Measurements from ENCODE around the gene FN3K. TPM values are rescaled to one million over a fixed set of nuclear protein-coding genes. Genes with fewer than 3 reads are reported as not detected.
"Not testable (repeated sequence)": the region's sequence is repeated elsewhere in the genome, so short reads cannot be mapped to it uniquely, and the experiment has no call there.

FN3K gene
- total RNA-seq, 1 experiment from 2014 or later: not detected

GRCh38 chr17:82737967-82738877 lies 2.8 kb downstream of the FN3K start:
- DNase-seq (ENCODE audit: low read depth): peak; percentile 23

- no peak for DNase-seq (ENCODE audit: low read depth)
These were observed 5.7 kb downstream of the FN3K start for GRCh38 chr17:82740906-82741759.

GRCh38 chr17:82743344-82744219 lies 8.2 kb downstream of the FN3K start:
- DNase-seq (ENCODE audit: low read depth): no peak

DNA sequence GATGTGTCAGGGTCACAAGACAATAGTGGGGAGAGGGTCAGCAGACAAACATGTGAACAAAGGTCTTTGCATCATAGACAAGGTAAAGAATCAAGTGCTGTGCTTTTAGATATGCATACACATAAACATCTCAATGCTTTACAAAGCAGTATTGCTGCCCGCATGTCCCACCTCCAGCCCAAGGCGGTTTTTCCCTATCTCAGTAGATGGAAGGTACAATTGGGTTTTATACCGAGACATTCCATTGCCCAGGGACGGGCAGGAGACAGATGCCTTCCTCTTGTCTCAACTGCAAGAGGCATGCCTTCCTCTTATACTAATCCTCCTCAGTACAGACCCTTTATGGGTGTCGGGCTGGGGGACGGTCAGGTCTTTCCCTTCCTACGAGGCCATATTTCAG lies 9.3 kb downstream of the FN3K start:
- not testable (repeated sequence) for DNase-seq (ENCODE audit: low read depth)

DNA sequence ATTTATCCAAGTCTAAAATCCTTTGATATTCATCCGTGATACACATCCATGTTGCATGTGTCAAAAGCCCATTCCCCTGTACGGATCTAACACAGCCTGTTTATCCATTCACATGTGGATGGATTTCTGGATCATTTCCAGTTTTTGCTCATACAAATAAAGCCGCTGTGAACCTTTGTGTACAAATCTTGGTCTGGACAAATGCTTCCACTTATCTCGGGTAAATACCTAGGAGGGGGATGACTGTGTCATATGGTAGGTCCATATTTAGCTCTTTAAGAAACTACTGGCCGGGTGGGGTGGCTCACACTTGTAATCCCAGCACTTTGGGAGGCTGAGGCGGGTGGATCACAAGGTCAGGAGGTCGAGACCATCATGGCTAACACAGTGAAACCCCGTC lies 10.1 kb downstream of the FN3K start:
- DNase-seq (ENCODE audit: low read depth): no peak

GRCh38 chr17:82748756-82749155 lies 13.3 kb downstream of the FN3K start:
- DNase-seq (ENCODE audit: low read depth): no peak

DNA sequence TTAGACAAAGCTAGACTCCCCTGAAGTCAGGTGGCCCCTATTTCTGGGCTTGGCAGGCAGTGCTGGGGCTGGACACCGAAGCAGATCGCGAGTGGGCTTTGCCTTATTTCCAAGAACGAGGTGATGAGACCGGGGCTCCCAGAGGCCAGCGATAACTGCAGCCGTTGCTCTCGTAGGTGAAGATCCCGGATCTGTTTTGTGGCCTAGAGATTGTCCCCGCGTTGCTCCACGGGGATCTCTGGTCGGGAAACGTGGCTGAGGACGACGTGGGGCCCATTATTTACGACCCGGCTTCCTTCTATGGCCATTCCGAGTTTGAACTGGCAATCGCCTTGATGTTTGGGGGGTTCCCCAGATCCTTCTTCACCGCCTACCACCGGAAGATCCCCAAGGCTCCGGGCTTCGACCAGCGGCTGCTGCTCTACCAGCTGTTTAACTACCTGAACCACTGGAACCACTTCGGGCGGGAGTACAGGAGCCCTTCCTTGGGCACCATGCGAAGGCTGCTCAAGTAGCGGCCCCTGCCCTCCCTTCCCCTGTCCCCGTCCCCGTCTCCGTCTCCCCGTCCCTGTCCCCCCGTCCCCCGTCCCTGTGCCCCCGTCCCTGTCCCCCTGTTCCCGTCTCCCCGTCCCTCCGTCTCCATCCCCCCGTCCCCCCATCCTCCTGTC lies 15.0 kb downstream of the FN3K start:
- no peak for DNase-seq (ENCODE audit: low read depth)

- no peak for DNase-seq (ENCODE audit: low read depth)
These were observed 15.8 kb downstream of the FN3K start for GRCh38 chr17:82751171-82751570.

- DNase-seq (ENCODE audit: low read depth): peak; percentile 80
These were observed 16.4 kb downstream of the FN3K start, which contains the start of gene TBCD for GRCh38 chr17:82751571-82752370. Gene TBCD (plus strand): TSS chr17:82752065. CDS start chr17:82752194, 129 bp downstream.

- DNase-seq (ENCODE audit: low read depth): peak; percentile 37
These were observed 17.2 kb downstream of the FN3K start for GRCh38 chr17:82752371-82753200.

- no peak for DNase-seq (ENCODE audit: low read depth)
These were observed 17.7 kb downstream of the FN3K start for GRCh38 chr17:82753201-82753464.

DNA sequence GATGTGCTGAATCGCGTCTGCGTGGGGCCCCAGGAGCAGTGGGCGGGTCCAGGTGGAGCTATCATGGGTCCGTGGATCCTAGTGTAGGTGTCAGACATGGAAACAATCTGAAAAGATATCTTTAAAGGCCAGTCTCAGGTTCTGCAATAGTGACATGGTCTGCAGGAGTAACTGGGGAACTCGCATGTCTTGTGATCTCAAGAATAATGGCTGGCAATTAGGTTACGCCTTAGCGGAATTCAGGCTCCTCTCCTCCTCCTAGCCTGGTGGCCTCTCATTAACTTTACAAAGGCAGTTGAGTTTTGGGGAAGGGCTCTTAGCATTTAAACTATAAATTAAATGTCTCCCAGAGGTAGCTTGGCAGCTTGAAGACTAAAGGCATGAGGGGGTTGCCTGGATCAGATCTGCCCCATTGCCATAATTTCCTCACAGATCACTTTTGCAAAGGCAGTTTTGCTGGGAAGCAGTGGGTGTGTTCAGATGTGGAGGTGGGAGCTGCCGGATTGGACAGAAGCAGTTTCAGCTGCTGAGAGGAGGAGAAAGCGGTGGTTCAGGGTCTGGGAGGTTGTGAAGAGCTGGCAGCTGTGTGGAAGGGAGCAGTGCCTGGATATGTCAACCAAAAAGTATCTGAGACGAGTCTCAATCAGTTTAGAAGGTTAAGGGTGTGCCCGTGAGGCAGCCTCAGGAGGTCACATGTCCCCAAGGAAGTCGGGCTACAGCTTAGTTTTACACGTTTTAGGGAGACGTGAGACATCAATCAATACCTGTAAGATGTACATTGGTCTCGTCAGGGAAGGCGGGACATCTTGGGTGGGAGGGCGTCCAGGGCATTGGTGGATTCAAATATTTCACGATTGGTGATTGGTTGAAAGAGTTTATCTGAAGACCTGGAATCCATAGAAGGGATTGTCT lies 19.1 kb downstream of the FN3K start:
- DNase-seq (ENCODE audit: low read depth): no peak

DNA sequence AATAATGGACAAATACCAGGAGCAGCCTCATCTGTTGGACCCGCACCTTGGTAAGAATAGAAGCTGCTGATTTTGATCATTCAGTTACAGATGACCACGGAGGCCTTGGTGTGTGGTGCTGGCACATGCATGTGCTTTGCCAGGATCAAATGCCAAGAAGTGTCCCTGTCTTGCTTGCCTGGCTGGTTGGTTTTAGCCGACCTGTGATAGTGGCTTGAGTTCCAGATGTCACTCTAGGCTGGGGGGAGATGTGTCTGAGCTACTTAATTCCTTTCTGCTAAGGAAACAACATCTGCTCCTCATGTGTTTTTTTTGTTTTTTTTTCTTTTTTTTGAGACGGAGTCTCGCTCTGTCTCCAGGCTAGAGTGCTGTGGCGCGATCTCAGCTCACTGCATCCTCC lies 20.8 kb downstream of the FN3K start:
- DNase-seq (ENCODE audit: low read depth): no peak

DNA sequence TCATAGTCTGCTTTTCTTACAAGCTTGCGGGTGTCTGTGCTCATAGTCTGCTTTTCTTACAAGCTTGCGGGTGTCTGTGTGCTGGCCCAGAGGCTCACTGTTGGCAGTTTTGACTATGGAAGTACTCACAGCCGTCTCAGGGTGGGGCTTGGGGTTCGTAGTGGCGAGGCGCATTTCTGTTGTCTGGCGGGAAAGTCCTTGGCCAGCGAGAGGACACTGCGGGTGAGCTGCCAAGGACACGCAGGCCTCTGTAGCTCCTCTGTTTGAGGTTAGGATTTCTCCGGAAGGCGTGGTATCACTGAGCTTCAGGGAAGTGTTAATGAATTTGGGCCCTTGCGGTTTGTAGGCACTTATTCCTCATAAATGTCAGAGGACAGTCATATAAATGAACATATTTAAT lies 30.0 kb downstream of the FN3K start:
- no peak for DNase-seq (ENCODE audit: low read depth)

GRCh38 chr17:82767041-82767754 lies 31.8 kb downstream of the FN3K start:
- peak; percentile 30 for DNase-seq (ENCODE audit: low read depth)

DNA sequence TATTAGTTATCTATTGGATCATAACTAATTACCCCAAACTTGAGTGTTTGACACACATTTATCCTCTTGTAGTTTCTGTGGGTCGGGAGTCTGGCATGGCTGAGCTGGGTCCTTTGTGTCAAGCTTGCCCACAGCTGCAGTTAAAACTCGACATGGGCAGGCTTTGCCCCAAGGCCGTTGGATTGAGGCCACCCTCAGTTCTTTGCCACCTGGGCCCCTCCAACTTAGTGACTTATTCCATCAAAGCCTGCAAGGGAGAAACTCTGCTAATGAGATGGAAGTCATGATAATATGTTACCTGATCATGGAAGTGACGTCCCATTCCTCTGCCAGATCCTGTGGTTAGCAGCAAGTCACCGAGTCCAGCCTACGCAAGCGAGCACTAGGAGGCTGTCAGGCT lies 33.6 kb downstream of the FN3K start:
- no peak for DNase-seq (ENCODE audit: low read depth)

- DNase-seq (ENCODE audit: low read depth): peak; percentile 7
These were observed 36.6 kb downstream of the FN3K start for GRCh38 chr17:82772026-82772425.

DNA sequence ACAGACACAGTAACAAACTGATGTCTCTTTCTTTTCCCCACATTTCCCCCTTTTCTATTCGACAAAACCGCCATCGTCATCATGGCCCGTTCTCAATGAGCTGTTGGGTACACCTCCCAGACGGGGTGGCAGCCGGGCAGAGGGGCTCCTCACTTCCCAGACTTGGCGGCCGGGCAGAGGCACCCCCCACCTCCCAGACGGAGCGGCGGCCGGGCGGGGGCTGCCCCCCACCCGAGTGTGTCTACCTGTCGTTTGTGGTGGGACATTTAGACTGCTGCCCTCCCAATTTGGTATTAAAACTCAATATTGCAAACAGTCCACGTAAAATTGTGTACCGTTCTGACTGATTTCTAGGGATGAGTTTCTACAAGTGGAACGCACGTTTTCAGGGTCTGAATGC lies 39.0 kb downstream of the FN3K start:
- not testable (repeated sequence) for DNase-seq (ENCODE audit: low read depth)
